ENCODE measurements around the gene NTM.
"Not testable (repeated sequence)": the region's sequence is repeated elsewhere in the genome, so short reads cannot be mapped to it uniquely, and the experiment has no call there.

NTM gene

GRCh38 chr11:131894615-131895544, 524.5 kb downstream of the NTM start:
- DNase-seq (ENCODE audit: low spot score): no peak

GRCh38 chr11:131895865-131896264, 525.5 kb downstream of the NTM start:
- no peak for DNase-seq (ENCODE audit: low spot score)

DNA sequence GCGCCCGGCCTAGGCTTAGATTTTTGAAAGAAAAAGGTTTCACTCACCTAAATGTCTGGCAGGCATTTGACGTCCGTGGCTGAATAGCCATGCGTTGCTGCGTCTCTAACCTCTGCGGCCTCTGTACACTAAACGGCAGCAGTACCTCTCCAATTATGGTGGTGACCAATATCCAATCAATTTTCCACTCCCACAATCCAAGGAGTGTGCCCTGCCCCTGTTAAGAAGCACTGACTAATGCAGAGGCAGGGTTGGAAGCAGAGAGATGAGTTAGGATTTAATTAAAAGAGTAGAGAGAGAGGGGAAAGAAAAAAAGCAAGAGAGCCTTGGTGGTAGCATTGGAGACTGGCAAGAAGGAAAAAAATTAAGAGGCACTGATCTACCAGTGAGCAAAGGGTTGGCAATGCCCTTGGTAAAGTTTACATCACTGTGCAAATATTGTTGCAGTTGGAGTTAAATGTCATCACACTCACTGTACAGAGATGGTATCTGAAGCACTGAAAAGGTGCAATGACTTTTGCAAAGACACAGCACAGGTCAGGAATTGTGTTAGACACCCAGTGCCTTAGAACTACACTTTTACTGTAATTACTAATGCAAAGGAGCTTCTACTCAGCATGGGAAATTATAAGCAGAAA, 526.7 kb downstream of the NTM start:
- DNase-seq (ENCODE audit: low spot score): no peak

GRCh38 chr11:131897956-131898355, 527.5 kb downstream of the NTM start:
- DNase-seq (ENCODE audit: low spot score): no peak

DNA sequence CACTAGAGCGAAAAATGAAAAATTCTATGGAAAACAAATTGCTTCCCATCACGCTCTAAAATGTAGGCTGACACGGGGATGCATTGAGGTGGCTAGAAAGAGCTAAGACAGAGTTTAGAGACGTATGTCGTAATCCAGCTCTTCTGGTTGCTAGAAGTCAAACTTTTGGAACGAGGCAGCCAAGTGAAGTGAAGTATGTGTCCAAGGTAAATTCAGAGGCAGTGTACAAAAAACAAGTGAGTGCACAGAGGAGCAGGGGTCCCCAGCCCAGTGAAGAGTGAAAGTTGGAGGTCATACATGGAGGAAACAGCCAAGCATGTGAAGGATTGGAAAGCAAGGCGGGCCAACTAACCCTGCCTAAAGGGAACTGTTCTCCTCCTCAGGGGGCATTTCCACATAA, 528.5 kb downstream of the NTM start:
- no peak for DNase-seq (ENCODE audit: low spot score)

- no peak for DNase-seq (ENCODE audit: low spot score)
Observed at GRCh38 chr11:131899950-131900580, 529.6 kb downstream of the NTM start.

GRCh38 chr11:131902421-131902820, 532.0 kb downstream of the NTM start:
- DNase-seq (ENCODE audit: low spot score): no peak

DNA sequence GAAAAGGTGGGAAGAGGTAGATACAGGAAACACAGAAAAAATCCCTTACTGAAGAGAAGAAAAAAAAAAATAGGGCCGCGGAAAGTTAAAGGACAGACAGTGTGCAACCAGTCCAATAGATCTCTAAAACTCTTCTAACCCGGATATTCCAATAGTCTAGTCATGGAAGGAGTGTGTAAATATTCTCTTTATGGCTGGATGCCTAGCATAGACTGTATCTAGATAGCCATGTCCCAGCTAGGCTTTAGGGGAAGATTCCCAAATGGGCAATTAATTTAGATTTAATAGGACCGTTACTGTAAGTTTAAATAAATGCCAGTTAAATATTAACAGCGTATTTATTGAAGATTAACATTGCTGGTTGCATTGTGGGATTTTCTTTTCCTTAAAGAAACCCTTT, 532.7 kb downstream of the NTM start:
- DNase-seq (ENCODE audit: low spot score): no peak

GRCh38 chr11:131904756-131905155, 534.3 kb downstream of the NTM start:
- no peak for DNase-seq (ENCODE audit: low spot score)

DNA sequence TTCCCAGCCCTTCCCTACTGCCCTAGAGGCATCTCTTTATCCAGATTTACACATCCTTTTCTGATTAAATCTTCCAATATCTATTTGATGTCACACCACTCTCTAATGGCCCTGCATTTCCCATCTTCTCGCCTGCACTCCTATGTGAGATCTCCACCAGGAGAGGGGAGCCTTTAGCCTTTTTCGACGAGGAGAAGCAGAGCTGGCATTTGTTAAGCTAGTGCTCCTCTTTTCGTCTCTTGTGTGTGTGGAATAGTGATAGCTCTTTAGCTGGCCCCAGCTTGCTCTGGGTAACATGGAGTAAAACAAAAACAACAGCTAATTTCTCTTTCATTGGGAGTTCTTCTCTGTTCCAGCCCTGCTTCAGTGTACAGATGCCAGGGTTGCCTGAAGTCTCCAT, 536.5 kb downstream of the NTM start:
- DNase-seq (ENCODE audit: low spot score): no peak

GRCh38 chr11:131907371-131907770, 537.0 kb downstream of the NTM start:
- no peak for DNase-seq (ENCODE audit: low spot score)

DNA sequence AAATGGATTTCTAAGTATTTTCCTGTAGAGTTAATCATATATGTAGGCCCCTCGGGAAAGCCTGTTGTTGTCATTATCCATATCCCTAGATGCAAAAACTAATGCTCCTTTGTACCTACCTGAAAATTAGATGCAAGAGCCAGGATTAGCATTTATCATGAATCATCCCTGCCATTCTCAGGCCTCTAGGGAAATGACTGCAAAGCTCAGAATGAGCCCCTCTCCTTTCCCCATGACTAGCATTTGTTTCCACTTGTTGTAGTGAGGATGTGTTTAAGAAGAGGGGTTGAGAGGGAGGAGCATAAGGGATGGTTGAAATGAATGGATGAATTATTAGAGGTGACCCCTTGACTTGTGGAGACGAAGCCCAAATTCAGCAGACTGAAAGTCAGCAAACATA, 537.9 kb downstream of the NTM start:
- DNase-seq (ENCODE audit: low spot score): no peak

GRCh38 chr11:131909426-131910177, 539.2 kb downstream of the NTM start:
- DNase-seq (ENCODE audit: low spot score): no peak

- DNase-seq (ENCODE audit: low spot score): no peak
Observed at GRCh38 chr11:131910178-131910522, 539.7 kb downstream of the NTM start.

DNA sequence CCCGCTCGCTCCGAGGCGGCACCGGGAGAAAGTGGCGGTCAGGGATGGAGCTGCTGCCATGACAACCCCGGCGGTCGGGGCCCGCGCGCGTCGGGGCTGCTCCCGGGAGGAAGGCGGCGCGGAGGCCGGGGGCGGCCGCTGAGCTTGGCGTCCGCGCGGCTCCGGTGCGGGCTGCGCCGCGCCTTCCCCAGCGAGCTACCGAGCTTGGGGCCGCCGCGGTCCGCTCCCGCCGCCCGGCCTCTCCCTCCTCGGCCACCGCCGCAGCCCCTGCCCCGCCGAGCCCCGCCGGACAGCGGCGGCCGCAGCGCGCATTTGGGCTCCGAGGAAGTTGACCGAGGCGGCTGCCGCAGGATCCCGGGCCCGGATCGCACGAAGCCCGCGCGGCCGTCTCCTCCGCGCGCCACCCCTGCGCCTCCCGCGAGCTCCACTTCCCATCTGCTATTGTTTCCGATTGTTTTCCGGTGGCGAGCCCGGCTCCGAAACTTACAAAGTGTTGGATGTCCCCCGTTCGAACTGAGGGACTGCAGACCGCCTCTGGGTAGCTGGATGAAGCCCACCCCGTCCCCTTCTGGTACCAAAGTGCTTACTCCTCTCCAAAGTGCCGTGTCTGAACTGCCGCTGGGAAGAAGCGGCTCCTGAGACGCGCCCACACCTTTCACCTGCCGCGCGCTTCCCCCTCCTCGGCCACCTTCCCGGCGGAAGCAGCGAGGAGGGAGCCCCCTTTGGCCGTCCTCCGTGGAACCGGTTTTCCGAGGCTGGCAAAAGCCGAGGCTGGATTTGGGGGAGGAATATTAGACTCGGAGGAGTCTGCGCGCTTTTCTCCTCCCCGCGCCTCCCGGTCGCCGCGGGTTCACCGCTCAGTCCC, 540.3 kb downstream of the NTM start:
- DNase-seq (ENCODE audit: low spot score): no peak

DNA sequence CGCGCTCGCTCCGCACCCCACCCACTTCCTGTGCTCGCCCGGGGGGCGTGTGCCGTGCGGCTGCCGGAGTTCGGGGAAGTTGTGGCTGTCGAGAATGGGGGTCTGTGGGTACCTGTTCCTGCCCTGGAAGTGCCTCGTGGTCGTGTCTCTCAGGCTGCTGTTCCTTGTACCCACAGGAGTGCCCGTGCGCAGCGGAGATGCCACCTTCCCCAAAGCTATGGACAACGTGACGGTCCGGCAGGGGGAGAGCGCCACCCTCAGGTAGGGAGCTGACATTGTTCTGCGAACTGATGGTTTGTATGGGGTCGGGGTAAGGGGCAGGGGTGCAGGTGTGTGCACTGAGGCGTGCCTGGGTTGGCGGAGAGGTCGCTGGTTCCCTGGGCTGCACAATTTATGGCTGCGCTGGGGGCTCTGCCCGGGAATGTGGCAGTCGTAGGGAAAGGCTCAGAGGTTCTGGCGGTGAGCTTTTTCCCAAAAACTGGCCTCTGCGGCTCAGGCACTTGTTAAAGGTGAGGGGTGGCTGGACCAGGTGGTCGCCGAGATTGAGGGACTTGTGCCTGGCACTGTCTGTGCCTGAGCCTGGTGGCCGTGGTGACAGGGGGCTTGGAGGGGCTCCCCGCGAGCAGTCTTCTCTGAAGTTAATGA, 541.1 kb downstream of the NTM start:
- not testable (repeated sequence) for DNase-seq (ENCODE audit: low spot score)

- no peak for DNase-seq (ENCODE audit: low spot score)
Observed at GRCh38 chr11:131912134-131912533, 541.7 kb downstream of the NTM start.

GRCh38 chr11:131913267-131913666, 542.9 kb downstream of the NTM start:
- no peak for DNase-seq (ENCODE audit: low spot score)

DNA sequence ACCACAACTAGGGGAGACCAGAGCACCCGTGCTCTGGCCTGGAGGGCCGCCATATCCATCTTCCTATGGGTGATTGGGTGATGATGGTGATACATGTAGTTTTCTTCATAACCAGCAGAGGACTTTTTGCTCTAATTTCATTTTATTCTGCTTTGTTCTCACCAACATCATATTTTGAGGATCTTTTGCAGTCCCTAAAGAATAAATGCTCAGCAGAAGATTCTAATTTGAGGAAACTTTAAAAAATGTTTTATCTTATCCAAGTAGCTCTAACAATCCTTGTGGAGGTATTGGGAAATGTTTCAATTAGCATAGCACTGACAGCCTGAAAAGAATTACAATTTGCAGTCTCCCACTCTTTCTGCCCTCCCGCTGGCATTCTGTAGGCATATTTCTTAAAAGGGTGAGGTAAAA, 544.0 kb downstream of the NTM start:
- DNase-seq (ENCODE audit: low spot score): peak; percentile 15

GRCh38 chr11:131916638-131917037, 546.2 kb downstream of the NTM start:
- DNase-seq (ENCODE audit: low spot score): no peak
